DMS53 treated with DMSO at 0.1 percent for 48 hours (cell line): Measurements from ENCODE around the gene ACP1.

ENCODE experiments used
- DNase-seq: peaks from one replicate; lab custom pipeline; 2025; ENCODE audit not compliant: unreplicated experiment; lab: John Stamatoyannopoulos, UW

ACP1 gene

GRCh38 chr2:254241-254640, 10.5 kb upstream of the ACP1 start:
- DNase-seq, result no peak

GRCh38 chr2:255195-255594, 9.6 kb upstream of the ACP1 start:
- no peak for DNase-seq

- DNase-seq, result no peak
These were observed 8.7 kb upstream of the ACP1 start for GRCh38 chr2:256094-256493.

GRCh38 chr2:257429-257828, 7.3 kb upstream of the ACP1 start:
- no peak for DNase-seq

- no peak for DNase-seq
These were observed 6.9 kb upstream of the ACP1 start for GRCh38 chr2:257842-258241.

- no peak for DNase-seq
These were observed 5.8 kb upstream of the ACP1 start for GRCh38 chr2:258933-259332.

GRCh38 chr2:259789-260331, 4.9 kb upstream of the ACP1 start:
- no peak for DNase-seq

GRCh38 chr2:260507-261161, 4.1 kb upstream of the ACP1 start:
- no peak for DNase-seq

- DNase-seq, result no peak
These were observed 2.6 kb upstream of the ACP1 start for GRCh38 chr2:262117-262516.

GRCh38 chr2:263022-263738, 1.6 kb upstream of the ACP1 start:
- no peak for DNase-seq

- peak; percentile 64 for DNase-seq
These were observed 814 bp upstream of the ACP1 start, which contains the start of gene SH3YL1 for GRCh38 chr2:263774-264492. TSS of gene SH3YL1 (minus strand) at chr2:264032. CDS start at chr2:263984, 48 bp downstream.

GRCh38 chr2:268323-268722, 3.6 kb downstream of the ACP1 start:
- DNase-seq, result no peak

- DNase-seq, result no peak
These were observed 4.7 kb downstream of the ACP1 start for GRCh38 chr2:269356-270030.

- no peak for DNase-seq
These were observed 6.1 kb downstream of the ACP1 start for GRCh38 chr2:270861-271260.

GRCh38 chr2:271917-272316, 7.2 kb downstream of the ACP1 start:
- no peak for DNase-seq

- no peak for DNase-seq
These were observed 8.6 kb downstream of the ACP1 start for GRCh38 chr2:273333-273732.

GRCh38 chr2:274503-274902, 9.8 kb downstream of the ACP1 start:
- DNase-seq, result no peak

- DNase-seq, result no peak
These were observed 10.7 kb downstream of the ACP1 start for GRCh38 chr2:275466-275865.

- DNase-seq, result no peak
These were observed 13.7 kb downstream of the ACP1 start for GRCh38 chr2:278312-278926.

- DNase-seq, result no peak
These were observed 14.2 kb downstream of the ACP1 start for GRCh38 chr2:278927-279320.

- DNase-seq, result no peak
These were observed 14.6 kb downstream of the ACP1 start for GRCh38 chr2:279366-279765.
